Left lobe of liver (tissue), 2 donors: ENCODE results near the gene OR10H4. TPM values are rescaled to one million over a fixed set of nuclear protein-coding genes. Genes with fewer than 3 reads are reported as not detected.
A peak's percentile ranks its signal among the peaks of the same experiment; 100 is the strongest.
"Not testable (repeated sequence)": the region's sequence is repeated elsewhere in the genome, so short reads cannot be mapped to it uniquely, and the experiment has no call there.

ENCODE experiments used
- ATAC-seq: fragments of 200-7000 bp; cut with Tn5 transposase; one replicate; pipeline ENCODE4 v1.9.1; 2020; ENCODE audit warnings: mild to moderate bottlenecking, moderate library complexity
- DNase-seq: peaks from one replicate; pipeline ENCODE4 v3.0.0-alpha.2; 2020; ENCODE audit warnings: low spot score
- total RNA-seq: library from RNA; stranded (reverse); gene quantifications from one replicate; pipeline ENCODE4 v1.2.1, GENCODE V29; 2021
- donor health status: DM: no; HTN: no; CAD: no; lungs with moderate emphysema.
- donor health status: DM: no; HTN: yes; CAD: no.

Gene OR10H4
- total RNA-seq, 1 donor from 2014 or later = not detected

GRCh38 chr19:15936950-15937349 lies 11.9 kb upstream of the OR10H4 start:
- DNase-seq (no peak), ATAC-seq (no peak)

- no peak for ATAC-seq
- no peak for DNase-seq
These were observed 11.0 kb upstream of the OR10H4 start for GRCh38 chr19:15937771-15938170.

GRCh38 chr19:15944401-15944800 lies 4.4 kb upstream of the OR10H4 start:
- DNase-seq (no peak), ATAC-seq (no peak)

- DNase-seq = no peak
- peak; percentile 37 for ATAC-seq
These were observed 3.5 kb upstream of the OR10H4 start for GRCh38 chr19:15945301-15945700.

GRCh38 chr19:15954820-15955219 lies 6.0 kb downstream of the OR10H4 start:
- DNase-seq (peak; percentile 87), ATAC-seq (peak; percentile 99)

GRCh38 chr19:15962319-15962718 lies 13.5 kb downstream of the OR10H4 start:
- DNase-seq = no peak
- ATAC-seq = no peak

GRCh38 chr19:15964231-15964630 lies 15.4 kb downstream of the OR10H4 start:
- DNase-seq = no peak
- no peak for ATAC-seq

GRCh38 chr19:15971224-15971780 lies 22.5 kb downstream of the OR10H4 start:
- DNase-seq = no peak
- ATAC-seq = peak; percentile 82

GRCh38 chr19:15972043-15972442 lies 23.2 kb downstream of the OR10H4 start:
- DNase-seq = not testable (repeated sequence)

GRCh38 chr19:15974856-15975255 lies 26.0 kb downstream of the OR10H4 start:
- DNase-seq (no peak), ATAC-seq (no peak)

More at GRCh38 chr19:15972043-15972442, 23.2 kb downstream of the OR10H4 start:
- not testable (repeated sequence) for ATAC-seq

- ATAC-seq (no peak), DNase-seq (no peak)
These were observed 28.3 kb downstream of the OR10H4 start for GRCh38 chr19:15976836-15977689.

- ATAC-seq (no peak), DNase-seq (no peak)
These were observed 28.9 kb downstream of the OR10H4 start for GRCh38 chr19:15977690-15978089.

- DNase-seq = no peak
These were observed 30.5 kb downstream of the OR10H4 start for GRCh38 chr19:15979293-15979692.

GRCh38 chr19:15985831-15986230 lies 37.0 kb downstream of the OR10H4 start:
- not testable (repeated sequence) for ATAC-seq, DNase-seq

More at GRCh38 chr19:15979293-15979692, 30.5 kb downstream of the OR10H4 start:
- ATAC-seq = no peak

GRCh38 chr19:15986701-15987100 lies 37.9 kb downstream of the OR10H4 start:
- DNase-seq = no peak
- ATAC-seq = no peak

GRCh38 chr19:15989889-15990288 lies 41.1 kb downstream of the OR10H4 start:
- DNase-seq = no peak
- no peak for ATAC-seq

GRCh38 chr19:15991602-15992001 lies 42.8 kb downstream of the OR10H4 start:
- ATAC-seq (no peak), DNase-seq (no peak)

GRCh38 chr19:15992014-15992413 lies 43.2 kb downstream of the OR10H4 start:
- DNase-seq (no peak), ATAC-seq (no peak)

- DNase-seq = no peak
- no peak for ATAC-seq
These were observed 46.7 kb downstream of the OR10H4 start for GRCh38 chr19:15995536-15995935.

GRCh38 chr19:15998166-15998565 lies 49.4 kb downstream of the OR10H4 start:
- no peak for DNase-seq
- ATAC-seq = no peak
